Fibroblast of mammary gland (primary cell): Measurements from ENCODE around the gene NME7.

Experiments
- DNase-seq: peaks from one replicate; pipeline ENCODE4 v3.0.0-alpha.2; 2010; ENCODE audit warnings: low read depth
- H3K4me3 ChIP-seq: 2 replicates; pipeline ENCODE4 v1.5.1; 2011; ENCODE audit warnings: low read depth, mild to moderate bottlenecking, low read length, moderate library complexity; ENCODE audit not compliant: control insufficient read depth
- TF ChIP-seq, protein P1 (sequence below): conservative IDR thresholded peaks from 2 replicates; pipeline ENCODE4 v1.5.1; 2011; ENCODE audit warnings: low read depth, low read length, inconsistent platforms; ENCODE audit not compliant: control insufficient read depth, insufficient read depth

Gene NME7

DNA sequence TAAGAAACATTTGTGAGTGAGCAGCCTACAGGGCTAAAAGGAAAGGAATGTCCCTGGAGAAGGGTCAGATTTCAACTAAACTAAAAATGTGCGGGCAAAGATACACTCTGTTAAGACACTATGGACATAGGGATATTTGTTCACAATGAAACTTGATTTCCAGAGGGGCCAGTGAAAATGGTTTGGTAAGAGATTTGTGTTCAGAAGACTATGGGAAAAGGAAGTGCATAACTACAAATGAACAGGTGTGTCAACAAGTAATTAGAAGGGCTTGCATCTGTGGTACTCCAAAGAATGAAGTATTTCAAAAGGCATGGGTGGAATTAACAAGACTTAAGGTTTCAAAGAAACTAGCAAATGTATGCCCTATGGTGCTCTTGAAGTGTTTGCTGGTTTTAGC, 60.4 kb downstream of the NME7 start:
- DNase-seq = no peak
- H3K4me3 ChIP-seq = no peak overlapping the region
- TF ChIP-seq, protein P1, sequence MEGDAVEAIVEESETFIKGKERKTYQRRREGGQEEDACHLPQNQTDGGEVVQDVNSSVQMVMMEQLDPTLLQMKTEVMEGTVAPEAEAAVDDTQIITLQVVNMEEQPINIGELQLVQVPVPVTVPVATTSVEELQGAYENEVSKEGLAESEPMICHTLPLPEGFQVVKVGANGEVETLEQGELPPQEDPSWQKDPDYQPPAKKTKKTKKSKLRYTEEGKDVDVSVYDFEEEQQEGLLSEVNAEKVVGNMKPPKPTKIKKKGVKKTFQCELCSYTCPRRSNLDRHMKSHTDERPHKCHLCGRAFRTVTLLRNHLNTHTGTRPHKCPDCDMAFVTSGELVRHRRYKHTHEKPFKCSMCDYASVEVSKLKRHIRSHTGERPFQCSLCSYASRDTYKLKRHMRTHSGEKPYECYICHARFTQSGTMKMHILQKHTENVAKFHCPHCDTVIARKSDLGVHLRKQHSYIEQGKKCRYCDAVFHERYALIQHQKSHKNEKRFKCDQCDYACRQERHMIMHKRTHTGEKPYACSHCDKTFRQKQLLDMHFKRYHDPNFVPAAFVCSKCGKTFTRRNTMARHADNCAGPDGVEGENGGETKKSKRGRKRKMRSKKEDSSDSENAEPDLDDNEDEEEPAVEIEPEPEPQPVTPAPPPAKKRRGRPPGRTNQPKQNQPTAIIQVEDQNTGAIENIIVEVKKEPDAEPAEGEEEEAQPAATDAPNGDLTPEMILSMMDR = no peak

DNA sequence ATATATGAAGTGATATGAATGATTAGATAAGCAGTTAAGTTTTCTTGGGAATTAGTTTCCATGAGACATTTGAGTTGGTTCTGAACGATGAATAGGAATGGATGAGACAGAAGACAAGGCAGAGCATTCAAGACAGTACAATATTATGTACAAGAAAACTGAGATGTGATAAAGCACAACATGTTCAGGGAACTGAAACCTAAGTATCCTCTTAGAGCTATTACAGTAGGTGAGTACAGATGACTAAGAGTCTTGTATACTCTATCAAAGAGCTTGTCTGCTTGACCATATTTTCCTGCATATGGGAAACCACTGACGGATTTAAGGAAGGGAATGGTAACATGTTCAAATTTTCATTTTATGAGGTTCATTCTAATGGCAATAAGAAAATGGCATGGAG, 61.6 kb downstream of the NME7 start:
- TF ChIP-seq, protein P1 = no peak

DNA sequence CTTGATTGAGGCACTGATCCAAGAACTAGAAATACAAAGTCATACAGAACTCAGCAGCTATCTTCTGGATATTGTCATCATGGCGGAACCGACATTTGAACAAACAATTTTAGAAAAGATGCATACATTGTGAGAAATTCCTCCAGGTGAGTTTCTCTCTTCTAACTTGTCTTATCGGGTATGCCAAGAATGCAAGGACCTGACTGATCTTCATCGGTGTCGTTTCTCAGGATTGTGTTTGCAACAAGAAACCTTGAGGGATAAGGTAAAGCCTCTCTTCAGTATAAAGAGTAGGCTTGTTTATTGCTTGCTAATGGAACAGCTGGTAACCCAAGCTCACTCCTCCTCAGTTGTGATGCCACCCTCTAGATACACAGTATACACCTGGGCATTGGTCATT, 62.2 kb downstream of the NME7 start:
- H3K4me3 ChIP-seq = no peak overlapping the region
- DNase-seq = no peak
- TF ChIP-seq, protein P1 = no peak

More for the DNA sequence above, 61.6 kb downstream of the NME7 start:
- no peak overlapping the region for H3K4me3 ChIP-seq
- no peak for DNase-seq

DNA sequence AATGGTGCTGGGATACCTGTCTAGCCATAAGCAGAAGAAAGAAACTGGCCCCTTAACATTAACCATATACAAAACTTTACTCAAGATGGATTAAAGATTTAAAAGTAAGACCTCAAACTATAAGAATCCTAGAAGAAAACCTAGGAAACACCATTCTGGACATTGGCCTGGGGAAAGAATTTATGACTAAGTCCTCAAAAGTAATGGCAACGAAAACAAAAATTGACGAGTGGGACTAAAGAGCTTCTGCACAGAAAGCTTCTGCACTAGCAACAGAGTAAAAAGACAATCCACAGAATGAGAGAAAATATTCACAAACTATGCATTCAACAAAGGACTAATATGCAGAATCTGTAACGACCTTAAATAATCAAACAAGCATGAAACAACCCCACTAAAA, 66.7 kb downstream of the NME7 start:
- TF ChIP-seq, protein P1 = no peak
- no peak overlapping the region for H3K4me3 ChIP-seq
- no peak for DNase-seq

DNA sequence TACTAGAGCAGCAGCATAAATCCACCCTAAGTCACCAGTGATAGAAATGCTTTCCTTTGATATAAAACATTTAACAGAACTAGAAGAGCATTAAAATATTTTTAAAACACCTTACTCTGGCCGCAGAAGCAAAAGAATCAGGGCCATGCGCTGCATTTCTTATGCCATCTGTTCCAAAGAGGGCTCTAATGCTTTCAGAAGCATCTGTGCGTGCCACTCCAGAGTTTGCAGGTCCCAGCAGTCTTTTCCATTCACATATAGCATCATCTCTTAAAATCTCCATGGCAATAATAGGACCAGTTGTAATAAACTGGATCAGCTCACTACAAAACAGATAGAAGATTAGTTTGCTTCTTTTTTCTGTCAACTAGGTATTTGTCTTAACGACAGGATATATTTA, 69.2 kb downstream of the NME7 start:
- DNase-seq = no peak
- TF ChIP-seq, protein P1 = no peak
- no peak overlapping the region for H3K4me3 ChIP-seq

DNA sequence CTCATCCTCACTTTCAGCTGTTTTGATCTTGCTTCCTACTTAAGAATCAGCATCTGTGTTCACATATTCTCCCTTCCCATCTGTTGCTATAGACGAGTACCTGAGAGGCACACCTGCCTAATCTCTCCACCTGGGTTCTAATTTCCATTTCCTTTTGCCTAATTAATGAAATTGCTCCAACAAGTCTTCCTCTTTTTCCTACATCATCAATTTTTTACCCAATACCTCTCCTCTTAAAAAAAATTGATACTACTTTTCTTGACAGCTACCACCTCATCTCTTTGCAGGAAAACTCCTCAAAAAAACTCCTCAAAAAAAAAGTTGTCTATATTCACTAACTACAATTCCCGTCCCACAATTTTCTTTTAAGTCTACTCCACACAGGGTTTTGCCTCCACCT, 71.8 kb downstream of the NME7 start:
- H3K4me3 ChIP-seq = no peak overlapping the region
- no peak for DNase-seq
- TF ChIP-seq, protein P1 = no peak

DNA sequence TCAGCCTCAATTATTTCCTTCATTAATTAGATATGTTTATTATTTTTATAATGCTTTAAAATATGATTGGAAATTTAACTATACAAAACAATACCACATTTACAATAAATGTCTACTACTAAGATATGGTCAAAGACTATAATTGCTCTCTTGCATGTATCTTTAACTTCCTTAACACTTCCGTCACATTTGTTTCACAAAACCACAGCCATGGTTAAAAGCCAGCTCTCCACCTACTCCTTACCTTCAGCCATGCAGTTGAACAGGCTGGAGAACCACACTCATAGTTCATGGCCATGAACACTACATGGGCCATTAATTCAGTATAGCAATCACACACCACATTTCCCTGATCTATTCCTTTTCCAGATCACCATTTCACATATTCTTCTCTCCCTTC, 72.2 kb downstream of the NME7 start:
- DNase-seq = no peak
- H3K4me3 ChIP-seq = no peak overlapping the region
- TF ChIP-seq, protein P1 = no peak
